ENCODE data around the gene TMEM59L. TPM values are rescaled to one million over a fixed set of nuclear protein-coding genes. Genes with fewer than 3 reads are reported as not detected.

TMEM59L gene
- total and polyA plus RNA-seq, 2 of the 13 experiments (the other 11 are each of a cell fraction or from before 2014, with no cell fraction given) = 0.97 to 5.5 TPM

GRCh38 chr19:18571564-18572344, 40.9 kb upstream of the TMEM59L start, which contains the start of gene UBA52 (continued):
- TF ChIP-seq ZNF318 (CRISPR knock-in tag; IDR thresholded peaks at IDR 0.05) (no peak; the same call in 1 of the 2 replicates), ZFP36 (IDR thresholded peaks at IDR 0.05; ENCODE audit: borderline replicate concordance, low read depth, low read length, partially characterized antibody) (no peak), NR3C1 (CRISPR knock-in tag; IDR thresholded peaks at IDR 0.05) (no peak), ZNF574 (CRISPR knock-in tag; IDR thresholded peaks at IDR 0.05) (peak; percentile 97), ZNF30 (CRISPR knock-in tag; IDR thresholded peaks at IDR 0.05) (no peak), CEBPG (CRISPR knock-in tag; IDR thresholded peaks at IDR 0.05) (peak; percentile 84), ZSCAN12 (CRISPR knock-in tag; IDR thresholded peaks at IDR 0.05) (no peak; the same call in 1 of the 2 replicates), ZFP37 (CRISPR knock-in tag; IDR thresholded peaks at IDR 0.05; ENCODE audit: borderline replicate concordance) (peak; percentile 39; the same call in 1 of the 2 replicates), ZNF713 (CRISPR knock-in tag; IDR thresholded peaks at IDR 0.05) (no peak), SMARCC2 (IDR thresholded peaks at IDR 0.05) (no peak), GATAD2A (CRISPR knock-in tag; IDR thresholded peaks at IDR 0.05) (peak; percentile 77), ZNF547 (CRISPR knock-in tag; IDR thresholded peaks at IDR 0.05) (peak; percentile 82), SMAD9 (CRISPR knock-in tag; IDR thresholded peaks at IDR 0.05) (no peak), ELF1 (CRISPR knock-in tag; IDR thresholded peaks at IDR 0.05) (peak; percentile 97), ZBTB39 (CRISPR knock-in tag; IDR thresholded peaks at IDR 0.05) (0 out of 2 replicates have a peak, but pooled peaks have one; percentile 31), ZNF343 (CRISPR knock-in tag; IDR thresholded peaks at IDR 0.05) (peak; percentile 78; the same call in 1 of the 2 replicates), RFX5 (IDR thresholded peaks at IDR 0.05; ENCODE audit: low read depth, low read length) (peak; percentile 73), ZNF562 (CRISPR knock-in tag; IDR thresholded peaks at IDR 0.05; ENCODE audit: borderline replicate concordance) (no peak)
